NCI-H128 (cell line): ENCODE results near the gene ZSCAN18.
"Not testable (repeated sequence)": the region's sequence is repeated elsewhere in the genome, so short reads cannot be mapped to it uniquely, and the experiment has no call there.

Experiments
- DNase-seq: peaks from one replicate; lab custom pipeline; 2025; ENCODE audit not compliant: unreplicated experiment; lab: John Stamatoyannopoulos, UW

ZSCAN18 gene, protein sequence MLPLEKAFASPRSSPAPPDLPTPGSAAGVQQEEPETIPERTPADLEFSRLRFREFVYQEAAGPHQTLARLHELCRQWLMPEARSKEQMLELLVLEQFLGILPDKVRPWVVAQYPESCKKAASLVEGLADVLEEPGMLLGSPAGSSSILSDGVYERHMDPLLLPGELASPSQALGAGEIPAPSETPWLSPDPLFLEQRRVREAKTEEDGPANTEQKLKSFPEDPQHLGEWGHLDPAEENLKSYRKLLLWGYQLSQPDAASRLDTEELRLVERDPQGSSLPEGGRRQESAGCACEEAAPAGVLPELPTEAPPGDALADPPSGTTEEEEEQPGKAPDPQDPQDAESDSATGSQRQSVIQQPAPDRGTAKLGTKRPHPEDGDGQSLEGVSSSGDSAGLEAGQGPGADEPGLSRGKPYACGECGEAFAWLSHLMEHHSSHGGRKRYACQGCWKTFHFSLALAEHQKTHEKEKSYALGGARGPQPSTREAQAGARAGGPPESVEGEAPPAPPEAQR

DNA sequence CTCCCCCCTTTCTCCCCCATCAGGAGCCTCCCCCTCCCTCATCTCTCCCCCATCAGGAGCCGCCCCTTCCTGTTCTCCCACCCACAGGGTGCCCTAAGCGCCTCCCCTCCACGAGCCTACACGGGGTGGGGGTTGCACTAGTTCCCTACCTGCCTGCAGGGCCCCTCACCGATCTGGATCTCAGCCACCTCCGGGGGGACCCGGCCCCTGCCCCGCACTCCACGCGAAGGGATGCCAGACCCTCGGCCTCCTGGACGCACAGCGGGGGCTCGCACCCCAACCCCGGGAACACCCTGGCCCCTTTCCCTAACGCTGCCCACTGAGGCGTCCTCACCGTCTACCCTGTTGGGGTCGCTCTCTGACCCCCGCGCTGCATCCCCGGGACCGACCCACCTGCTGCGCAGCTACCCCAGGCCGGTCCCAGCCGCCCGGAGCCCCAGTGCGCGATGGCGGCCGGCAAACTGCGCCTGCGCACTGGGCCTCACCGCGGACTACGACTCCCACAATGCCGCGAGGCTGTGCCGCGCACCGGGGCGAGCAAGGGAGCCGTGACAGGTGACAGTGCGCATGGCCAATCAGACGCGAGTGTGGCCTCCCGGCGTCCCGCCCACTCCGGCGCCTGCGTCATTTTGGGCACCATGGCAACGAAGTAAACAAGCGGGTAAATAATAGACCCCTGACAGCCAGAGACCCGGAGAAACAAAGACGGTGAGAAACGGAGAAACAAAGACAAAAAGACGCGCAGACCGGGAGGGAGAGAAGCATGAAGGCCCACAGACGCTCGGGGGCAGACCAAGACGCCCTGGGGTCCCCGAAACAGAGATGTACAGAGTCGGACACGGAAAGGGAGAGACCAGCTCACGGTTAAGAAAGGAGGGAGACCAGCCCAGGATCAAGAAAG, at the start of gene ZSCAN18:
ZSCAN18 (minus strand) TSS at position 451 of the 901 bp plus-strand sequence. CDS start 7,964 bp downstream, outside the sequence.
- DNase-seq: peak; percentile 98

DNA sequence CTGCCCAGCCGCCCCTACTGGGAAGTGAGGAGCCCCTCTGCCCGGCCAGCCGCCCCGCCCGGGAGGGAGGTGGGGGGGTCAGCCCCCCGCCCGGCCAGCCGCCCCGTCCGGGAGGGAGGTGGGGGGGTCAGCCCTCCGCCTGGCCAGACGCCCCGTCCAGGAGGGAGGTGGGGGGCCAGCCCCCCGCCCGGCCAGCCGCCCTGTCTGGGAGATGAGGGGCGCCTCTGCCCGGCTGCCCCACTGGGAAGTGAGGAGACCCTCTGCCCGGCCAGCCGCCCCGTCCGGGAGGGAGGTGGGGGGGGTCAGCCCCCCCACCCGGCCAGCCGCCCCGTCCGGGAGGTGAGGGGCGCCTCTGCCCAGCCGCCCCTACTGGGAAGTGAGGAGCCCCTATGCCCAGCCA, 49.4 kb upstream of the ZSCAN18 start:
- DNase-seq: not testable (repeated sequence)

DNA sequence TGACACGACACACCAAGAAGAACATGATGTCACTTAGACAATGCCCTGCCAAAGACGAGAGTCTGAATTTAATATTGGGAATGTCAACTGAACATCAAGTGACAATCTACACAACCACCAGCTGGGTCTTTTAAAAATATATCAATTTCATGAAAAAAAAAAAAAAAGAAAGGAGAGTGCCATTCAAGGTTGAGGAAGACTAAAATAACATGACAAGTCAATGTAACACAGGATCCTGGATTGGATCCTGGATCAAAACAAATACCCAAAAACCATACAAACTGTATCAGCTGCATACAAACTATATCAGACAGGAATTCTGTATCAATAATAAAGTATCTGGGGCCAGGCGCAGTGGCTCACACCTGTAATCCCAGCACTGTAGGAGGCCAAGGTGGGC, 47.8 kb upstream of the ZSCAN18 start:
- DNase-seq: no peak

DNA sequence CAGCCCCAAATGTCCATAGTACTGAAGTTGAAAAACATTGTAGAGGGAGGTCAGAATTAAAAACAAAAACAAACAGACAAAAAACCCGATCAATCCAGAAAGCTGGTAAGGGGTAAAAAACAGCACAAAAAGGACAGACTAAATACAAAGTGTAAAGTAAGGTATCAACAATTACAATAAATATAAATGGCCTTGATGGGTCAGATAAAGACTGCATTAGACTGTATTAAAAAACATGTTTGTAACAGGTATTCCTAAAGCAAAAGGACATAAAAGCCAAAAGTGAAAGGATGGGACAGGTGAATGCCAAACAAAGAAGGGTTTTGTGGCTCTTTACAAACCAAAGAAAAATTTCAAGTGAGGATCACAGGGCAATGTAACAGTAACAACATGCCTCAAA, 36.2 kb upstream of the ZSCAN18 start:
- no peak for DNase-seq

DNA sequence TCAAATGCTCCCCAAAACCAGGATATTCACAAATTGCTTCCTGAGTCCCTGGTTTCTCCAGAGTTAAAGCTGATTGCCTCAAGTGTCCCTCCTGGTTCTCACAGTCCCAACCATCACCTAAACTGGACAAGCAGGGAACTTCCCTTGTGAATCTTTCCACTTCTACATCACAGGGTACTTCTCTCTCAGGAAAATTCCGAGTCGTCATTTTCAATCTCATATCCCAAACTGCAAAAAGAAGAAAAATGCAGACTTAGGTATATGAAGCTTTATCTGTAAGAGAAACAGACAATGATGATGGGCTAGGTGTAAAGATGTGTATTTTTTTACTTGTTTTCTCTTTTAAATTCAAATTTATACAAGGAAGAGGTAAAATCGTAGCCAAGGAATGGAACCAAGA, 31.3 kb upstream of the ZSCAN18 start:
- DNase-seq: no peak

DNA sequence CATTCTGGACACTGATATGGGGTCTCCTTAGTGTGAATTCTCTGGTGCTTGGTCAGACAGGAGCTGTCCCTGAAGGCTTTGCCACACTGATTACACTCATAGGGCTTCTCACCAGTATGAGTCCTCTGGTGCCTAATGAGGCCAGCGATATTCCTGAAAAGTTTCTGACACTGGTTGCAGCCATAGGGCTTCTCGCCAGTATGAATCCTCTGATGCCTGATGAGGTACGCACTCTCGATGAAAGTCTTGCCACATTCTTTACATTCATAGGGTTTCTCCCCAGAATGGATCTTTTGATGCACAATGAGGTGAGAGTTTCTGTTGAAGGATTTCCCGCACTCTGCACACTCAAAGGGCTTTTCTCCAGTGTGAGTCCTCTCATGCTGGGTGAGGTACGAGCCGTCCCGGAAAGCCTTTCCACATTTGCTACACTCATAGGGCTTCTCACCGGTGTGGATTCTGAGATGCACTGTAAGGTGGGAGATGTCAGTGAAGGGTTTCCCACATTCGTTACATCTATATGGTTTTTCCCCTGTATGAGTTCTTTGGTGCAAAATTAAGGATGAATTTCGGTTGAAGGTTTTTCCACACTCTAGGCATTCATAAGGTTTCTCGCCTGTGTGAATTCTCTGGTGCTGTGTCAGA, 30.1 kb upstream of the ZSCAN18 start:
- no peak for DNase-seq

- no peak for DNase-seq
These were observed 25.3 kb upstream of the ZSCAN18 start for GRCh38 chr19:58123354-58123753.

DNA sequence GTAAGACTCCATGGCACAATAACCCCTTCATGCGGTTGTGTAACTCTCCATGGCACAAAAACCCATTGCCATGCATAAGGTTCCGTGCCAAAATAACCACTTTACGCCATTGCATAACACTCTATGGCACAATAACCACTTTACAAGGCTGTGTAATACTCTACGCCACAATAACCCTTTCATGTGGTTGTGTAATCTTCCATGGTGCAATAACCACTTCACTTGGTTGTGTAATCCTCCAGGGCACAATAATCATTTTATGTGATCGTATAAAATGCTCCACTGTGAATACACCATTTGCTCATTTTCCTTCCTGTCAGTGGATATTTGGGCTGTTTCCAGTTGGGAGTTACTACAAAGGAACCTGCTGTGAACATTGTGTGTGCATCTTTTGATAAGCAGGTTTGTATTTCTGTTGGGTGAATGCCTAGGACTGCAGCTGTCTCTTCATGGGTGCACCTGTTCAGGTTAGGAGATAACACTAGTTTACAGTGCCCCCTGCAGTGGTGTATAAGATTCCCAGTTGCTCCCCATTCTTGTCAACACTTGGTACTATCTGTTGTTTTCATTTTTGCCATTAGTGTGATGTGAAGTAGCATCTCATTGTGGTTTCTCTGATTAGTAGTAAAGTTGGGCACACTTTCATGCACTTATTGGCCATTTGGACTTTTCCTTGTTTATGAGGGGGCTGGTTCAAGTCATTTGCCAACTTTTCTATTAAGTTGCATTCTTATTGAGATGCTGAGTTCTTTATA, 21.1 kb upstream of the ZSCAN18 start:
- DNase-seq: no peak

DNA sequence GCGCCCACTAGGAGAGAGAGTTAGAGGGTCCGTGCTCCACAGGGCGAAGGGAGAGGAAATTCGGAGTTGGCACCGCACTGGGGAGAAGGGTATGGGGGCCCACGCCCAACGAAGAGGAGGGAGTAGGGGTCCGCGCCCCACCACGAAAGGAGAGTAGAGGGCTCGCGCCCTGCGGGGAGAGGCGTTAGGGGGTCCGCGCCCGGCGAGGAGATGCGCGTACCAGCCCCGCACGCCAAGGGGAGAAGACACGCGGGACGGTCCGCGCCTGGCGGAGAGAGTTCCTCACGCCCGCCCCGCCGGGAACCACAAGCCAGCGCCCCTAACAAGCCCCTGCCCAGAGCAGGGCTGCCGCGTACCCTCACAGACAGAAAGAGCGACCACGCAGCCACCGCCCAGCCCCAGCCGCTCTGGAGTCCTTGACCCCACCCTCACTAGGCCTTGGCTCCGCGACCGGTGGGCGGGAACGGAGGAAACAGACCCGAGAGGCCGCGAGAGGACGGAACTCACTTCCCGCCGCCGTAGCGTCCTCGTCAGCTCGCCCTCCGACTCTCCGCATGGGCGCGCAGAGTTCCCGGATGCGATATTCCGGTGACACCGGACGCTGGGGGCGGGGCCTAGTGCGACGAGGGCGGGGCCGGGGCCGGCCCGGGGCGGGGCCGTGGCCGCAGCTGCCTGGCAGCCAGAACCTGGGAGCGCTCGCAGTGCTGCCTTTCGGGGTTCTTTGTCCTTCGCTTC, 20.0 kb upstream of the ZSCAN18 start:
- DNase-seq: no peak

- DNase-seq: no peak
These were observed 10.5 kb upstream of the ZSCAN18 start for GRCh38 chr19:58108546-58108817.

DNA sequence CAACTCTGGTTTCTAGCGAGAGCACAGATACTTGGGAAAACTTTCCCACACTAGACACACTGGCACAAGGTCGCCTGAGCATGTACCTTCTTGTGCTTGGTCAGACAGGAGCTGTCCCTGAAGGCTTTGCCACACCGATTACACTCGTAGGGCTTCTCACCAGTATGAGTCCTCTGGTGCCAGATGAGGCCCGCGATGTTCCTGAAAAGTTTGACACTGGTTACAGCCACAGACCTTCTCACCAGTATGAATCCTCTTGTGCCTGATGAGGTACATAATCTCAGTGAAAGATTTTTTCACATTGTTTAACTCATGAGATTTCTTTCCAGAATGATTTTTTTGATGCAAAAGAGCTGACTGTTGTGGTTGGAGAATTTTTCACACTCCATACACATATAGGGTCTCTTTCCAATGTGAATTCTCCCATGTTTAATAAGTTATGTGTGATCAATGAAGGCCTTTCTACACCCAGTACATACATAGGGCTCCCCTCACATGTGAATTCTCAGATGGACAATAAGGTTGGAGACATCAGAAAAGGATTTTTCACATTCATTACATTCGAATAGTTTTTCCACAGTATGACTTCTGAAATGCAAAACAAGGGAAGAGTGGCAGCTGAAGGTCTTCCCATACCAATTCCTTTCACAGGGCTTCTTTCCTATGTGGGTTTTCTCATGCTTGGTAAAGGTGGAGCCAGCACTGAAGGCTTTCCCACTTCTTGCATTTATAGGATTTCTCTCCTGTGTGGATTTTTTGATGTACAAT, 9.9 kb upstream of the ZSCAN18 start:
- no peak for DNase-seq

- no peak for DNase-seq
These were observed 609 bp upstream of the ZSCAN18 start for GRCh38 chr19:58098682-58098998.

DNA sequence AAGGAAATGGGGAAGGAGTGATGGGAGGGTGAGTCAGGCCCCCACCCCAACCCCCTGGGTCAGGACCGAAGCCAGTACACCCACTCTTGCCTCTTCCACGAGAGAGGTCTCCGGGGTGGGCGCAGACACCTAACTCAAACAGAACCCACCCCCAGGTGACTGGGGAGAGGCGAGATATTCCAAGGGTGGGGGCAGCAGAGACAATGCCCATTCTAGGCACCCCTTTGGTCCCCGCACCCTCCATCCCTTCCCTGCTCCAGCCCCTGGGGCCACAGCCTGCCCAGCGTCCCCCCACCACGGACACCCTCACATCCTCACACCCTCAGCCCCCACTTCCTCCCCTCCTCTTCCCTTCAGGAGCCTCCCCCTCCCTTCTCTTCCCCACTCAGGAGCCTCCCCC, 682 bp downstream of the ZSCAN18 start:
- DNase-seq: no peak

- DNase-seq: no peak
These were observed 1.1 kb downstream of the ZSCAN18 start for GRCh38 chr19:58096884-58097283.

GRCh38 chr19:58095328-58095727, 2.7 kb downstream of the ZSCAN18 start:
- no peak for DNase-seq

DNA sequence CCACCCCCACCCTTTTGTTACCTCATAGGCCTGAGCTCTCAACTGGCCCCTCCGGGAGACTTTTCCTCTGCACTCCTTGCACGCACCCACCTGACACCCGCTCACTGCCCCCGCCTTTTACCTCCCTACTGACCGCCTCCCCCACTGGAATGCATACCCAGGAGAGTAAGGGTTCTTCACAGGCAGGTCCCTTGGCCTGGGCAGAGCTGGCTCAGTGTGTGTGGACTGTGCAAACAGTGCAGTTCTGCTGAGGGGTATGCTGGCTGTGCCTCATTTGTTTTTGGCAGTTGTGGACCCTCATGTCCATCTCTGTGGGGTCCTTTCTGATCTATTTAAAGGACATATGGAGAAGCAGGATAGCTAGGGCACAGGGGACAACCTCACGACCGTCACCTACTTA, 5.0 kb downstream of the ZSCAN18 start:
- DNase-seq: no peak

DNA sequence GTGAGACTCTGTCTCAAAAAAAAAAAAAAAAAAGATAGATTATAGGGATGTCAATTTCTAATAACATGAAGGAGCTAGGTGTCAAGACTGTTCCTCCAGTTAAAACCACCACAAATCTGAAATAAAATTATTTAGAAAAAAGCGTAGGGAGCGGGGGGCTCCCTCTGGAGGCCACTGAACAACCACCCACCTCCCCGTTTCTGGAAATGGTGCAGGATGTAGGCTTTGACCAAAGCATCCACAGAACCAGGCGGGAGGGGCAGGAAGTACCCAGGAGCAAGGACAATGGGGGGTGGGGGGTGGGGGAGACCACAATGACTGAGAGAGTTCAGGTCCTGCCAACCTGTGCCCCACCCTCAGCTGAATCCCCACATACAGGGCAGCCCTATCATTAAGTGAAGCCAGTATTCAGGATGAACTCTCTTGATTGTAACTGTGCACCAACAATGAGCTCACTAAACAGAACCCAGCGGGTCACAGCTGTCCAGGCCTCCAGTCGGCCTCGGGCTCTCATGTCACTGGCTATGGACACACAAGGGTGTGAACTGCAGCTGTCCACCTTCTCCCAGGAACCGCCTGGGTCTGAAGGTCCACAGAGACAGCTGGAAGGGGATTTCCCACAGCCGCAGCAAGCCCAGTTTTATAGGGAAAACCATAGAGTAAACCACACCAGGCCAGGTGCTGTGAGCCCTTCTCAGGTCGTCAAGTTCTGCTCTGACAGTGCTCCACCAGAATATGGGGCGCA, 6.6 kb downstream of the ZSCAN18 start:
- DNase-seq: no peak

DNA sequence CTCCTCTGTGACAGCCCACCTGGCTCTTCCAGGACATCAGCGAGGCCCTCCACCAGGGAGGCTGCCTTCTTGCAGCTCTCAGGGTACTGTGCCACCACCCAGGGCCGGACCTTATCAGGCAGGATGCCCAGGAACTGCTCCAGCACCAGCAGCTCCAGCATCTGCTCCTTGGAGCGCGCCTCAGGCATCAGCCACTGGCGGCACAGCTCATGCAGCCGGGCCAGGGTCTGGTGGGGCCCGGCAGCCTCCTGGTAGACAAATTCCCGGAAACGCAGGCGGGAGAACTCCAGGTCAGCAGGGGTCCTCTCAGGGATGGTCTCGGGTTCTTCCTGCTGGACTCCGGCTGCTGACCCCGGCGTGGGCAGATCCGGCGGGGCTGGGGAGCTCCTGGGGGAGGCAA, 8.2 kb downstream of the ZSCAN18 start:
- DNase-seq: no peak

- no peak for DNase-seq
These were observed 9.4 kb downstream of the ZSCAN18 start for GRCh38 chr19:58088521-58089052.
